Mesendoderm (in vitro differentiated cells): ENCODE results near the gene NIPA2.
A peak's percentile ranks its signal among the peaks of the same experiment; 100 is the strongest.

Experiments used
- DNase-seq: peaks from one replicate; pipeline ENCODE4 v3.0.0; 2013
- H2AK5ac ChIP-seq: 2 replicates; pipeline ENCODE4 v1.6.1; 2013; ENCODE audit warnings: low read length, inconsistent platforms
- H2BK120ac ChIP-seq: 2 replicates; pipeline ENCODE4 v1.6.1; 2013; ENCODE audit warnings: low read depth, mild to moderate bottlenecking, low read length, moderate library complexity, mixed read lengths
- H2BK15ac ChIP-seq: replicated peaks from 2 replicates; pipeline ENCODE4 v1.6.1; 2013; ENCODE audit warnings: low read depth, mild to moderate bottlenecking, moderate library complexity
- H2BK5ac ChIP-seq: 2 replicates; pipeline ENCODE4 v1.6.1; 2013; ENCODE audit warnings: low read length, inconsistent platforms
- H3K18ac ChIP-seq: 2 replicates; pipeline ENCODE4 v1.6.1; 2013; ENCODE audit warnings: mild to moderate bottlenecking, low read length, mixed read lengths
- H3K23ac ChIP-seq: one replicate; pipeline ENCODE4 v1.6.1; 2013; ENCODE audit warnings: low read length
- H3K27ac ChIP-seq: 2 replicates; pipeline ENCODE4 v1.5.1; 2013; ENCODE audit warnings: low read depth, mild to moderate bottlenecking, inconsistent platforms, low read length, moderate library complexity
- H3K27me3 ChIP-seq: 2 replicates; pipeline ENCODE4 v1.6.1; 2013; ENCODE audit warnings: low read length, control low read depth, mild to moderate bottlenecking, inconsistent platforms; ENCODE audit not compliant: insufficient read depth, poor library complexity
- H3K36me3 ChIP-seq: 2 replicates; pipeline ENCODE4 v1.6.1; 2013; ENCODE audit warnings: low read length, inconsistent platforms; ENCODE audit not compliant: control insufficient read depth, insufficient read depth
- H3K4ac ChIP-seq: one replicate; pipeline ENCODE4 v1.6.1; 2013; ENCODE audit warnings: low read depth, mild to moderate bottlenecking, low read length, moderate library complexity
- H3K4me1 ChIP-seq: 2 replicates; pipeline ENCODE4 v1.6.1; 2013; ENCODE audit warnings: low read depth, low read length, inconsistent platforms; ENCODE audit not compliant: control insufficient read depth
- H3K4me2 ChIP-seq: 2 replicates; pipeline ENCODE4 v1.6.1; 2013; ENCODE audit warnings: low read length
- H3K4me3 ChIP-seq: 2 replicates; pipeline ENCODE4 v1.5.1; 2013; ENCODE audit warnings: mild to moderate bottlenecking, low read length
- H3K56ac ChIP-seq: one replicate; pipeline ENCODE4 v1.6.1; 2013; ENCODE audit warnings: low read length
- H3K79me1 ChIP-seq: 2 replicates; pipeline ENCODE4 v1.6.1; 2013; ENCODE audit warnings: low read length, inconsistent platforms
- H3K79me2 ChIP-seq: 2 replicates; pipeline ENCODE4 v1.6.1; 2013; ENCODE audit warnings: mild to moderate bottlenecking, low read length; ENCODE audit not compliant: control insufficient read depth, insufficient read depth
- H3K9ac ChIP-seq: 2 replicates; pipeline ENCODE4 v1.6.1; 2013; ENCODE audit warnings: low read length, inconsistent platforms
- H4K5ac ChIP-seq: one replicate; pipeline ENCODE4 v1.6.1; 2013; ENCODE audit warnings: low read length
- H4K8ac ChIP-seq: one replicate; pipeline ENCODE4 v1.6.1; 2013; ENCODE audit warnings: low read depth, mild to moderate bottlenecking, control low read depth, low read length, moderate library complexity
- WGBS: extraction: QIAGEN DNeasy Blood & Tissue Kit; methylation state at CpG from one replicate; pipeline ENCODE4 v1.1.7; 2013; ENCODE audit warnings: low lambda C conversion rate, missing lambda C conversion rate; ENCODE audit not compliant: insufficient coverage; ENCODE audit errors: extremely low coverage; 5-methylcytosine and 5-hydroxymethylcytosine counted together

Gene NIPA2

DNA sequence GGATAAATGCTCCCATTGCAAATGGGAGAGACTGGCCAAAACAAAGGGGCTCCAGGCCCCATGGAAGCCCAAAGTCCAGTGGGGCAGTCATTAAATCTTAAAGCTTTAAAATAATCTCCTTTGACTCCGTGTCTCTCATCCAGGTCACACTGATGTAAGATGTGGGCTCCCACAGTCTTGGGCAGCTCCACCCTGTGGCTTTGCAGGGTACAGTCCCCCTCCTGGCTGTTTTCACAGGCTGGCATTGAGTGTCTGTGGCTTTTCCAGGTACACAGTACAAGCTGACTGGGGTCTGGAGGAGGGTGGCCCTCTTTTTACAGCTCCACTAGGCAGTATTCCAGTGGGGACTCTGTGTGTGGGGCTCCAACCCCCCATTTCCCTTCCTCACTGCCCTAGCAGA, 45.9 kb downstream of the NIPA2 start:
- Histone ChIP-seq H3K4me2 (no peak overlapping the region), H2AK5ac (no peak overlapping the region), H2BK15ac (no peak overlapping the region), H2BK120ac (no peak overlapping the region), H3K79me2 (no peaks in the 10 kb centered on the region), H3K27ac (no peak overlapping the region), H3K56ac (peak overlapping the region; percentile 15), H4K5ac (no peak overlapping the region), H2BK5ac (no peak overlapping the region), H3K18ac (no peak overlapping the region), H3K4ac (no peak overlapping the region), H4K8ac (no peak overlapping the region), H3K36me3 (peaks cover 3% of the 10 kb centered on the region), H3K27me3 (no peaks in the 10 kb centered on the region), H3K79me1 (no peaks in the 10 kb centered on the region), H3K23ac (no peak overlapping the region), H3K4me1 (no peaks in the 10 kb centered on the region), H3K9ac (no peak overlapping the region), H3K4me3 (no peak overlapping the region)
- no CpG with 5 or more reads among the region's 1 CpG for WGBS
- DNase-seq, result no peak

DNA sequence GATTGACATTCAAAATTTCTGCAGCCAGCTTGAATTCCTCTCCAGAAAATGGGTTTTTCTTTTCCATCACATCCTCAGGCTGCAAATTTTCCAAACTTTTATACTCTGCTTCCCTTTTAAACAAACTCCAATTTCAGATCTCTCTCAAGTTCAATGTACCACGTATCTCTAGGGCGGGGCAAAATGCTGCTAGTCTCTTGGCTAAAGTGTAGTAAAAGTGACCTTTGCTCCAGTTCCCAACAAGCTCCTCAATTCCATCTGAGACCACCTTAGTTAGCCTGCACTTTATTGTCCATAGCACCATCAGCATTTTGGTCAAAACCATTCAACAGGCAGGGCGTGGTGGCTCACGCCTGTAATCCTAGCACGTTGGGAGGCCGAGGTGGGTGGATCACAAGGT, 46.7 kb downstream of the NIPA2 start:
- H3K56ac ChIP-seq, result no peak overlapping the region
- no peak overlapping the region for H2BK5ac ChIP-seq
- no peak overlapping the region for H4K5ac ChIP-seq
- no peaks in the 10 kb centered on the region for H3K79me1 ChIP-seq
- DNase-seq, result no peak
- no CpG with 5 or more reads among the region's 6 CpGs for WGBS
- no peak overlapping the region for H3K27ac ChIP-seq
- no peak overlapping the region for H2BK120ac ChIP-seq
- no peaks in the 10 kb centered on the region for H3K27me3 ChIP-seq
- H3K4me1 ChIP-seq, result no peaks in the 10 kb centered on the region
- no peak overlapping the region for H3K9ac ChIP-seq
- no peak overlapping the region for H2AK5ac ChIP-seq
- H3K4me3 ChIP-seq, result no peak overlapping the region
- H3K4me2 ChIP-seq, result no peak overlapping the region
- H3K18ac ChIP-seq, result no peak overlapping the region
- no peak overlapping the region for H3K4ac ChIP-seq
- H4K8ac ChIP-seq, result no peak overlapping the region
- no peak overlapping the region for H3K23ac ChIP-seq
- H3K36me3 ChIP-seq, result peaks cover 3% of the 10 kb centered on the region
- H2BK15ac ChIP-seq, result no peak overlapping the region
- no peaks in the 10 kb centered on the region for H3K79me2 ChIP-seq

- Histone ChIP-seq H3K36me3 (peaks cover 3% of the 10 kb centered on the region), H2BK5ac (no peak overlapping the region), H3K4me1 (no peaks in the 10 kb centered on the region), H3K4me3 (no peak overlapping the region), H2BK15ac (no peak overlapping the region), H3K79me2 (no peaks in the 10 kb centered on the region), H3K9ac (no peak overlapping the region), H3K56ac (no peak overlapping the region), H2AK5ac (no peak overlapping the region), H3K27me3 (no peaks in the 10 kb centered on the region), H3K18ac (no peak overlapping the region), H3K23ac (no peak overlapping the region), H4K5ac (no peak overlapping the region), H3K4ac (no peak overlapping the region), H2BK120ac (no peak overlapping the region), H3K27ac (no peak overlapping the region), H3K4me2 (no peak overlapping the region), H3K79me1 (no peaks in the 10 kb centered on the region), H4K8ac (no peak overlapping the region)
- DNase-seq, result no peak
- no CpG with 5 or more reads among the region's 14 CpGs for WGBS
These were observed 48.9 kb downstream of the NIPA2 start for GRCh38 chr15:22887157-22887951.

GRCh38 chr15:22888120-22888859, 49.8 kb downstream of the NIPA2 start:
- no CpG with 5 or more reads among the region's 9 CpGs for WGBS
- no peak overlapping the region for H3K18ac ChIP-seq

DNA sequence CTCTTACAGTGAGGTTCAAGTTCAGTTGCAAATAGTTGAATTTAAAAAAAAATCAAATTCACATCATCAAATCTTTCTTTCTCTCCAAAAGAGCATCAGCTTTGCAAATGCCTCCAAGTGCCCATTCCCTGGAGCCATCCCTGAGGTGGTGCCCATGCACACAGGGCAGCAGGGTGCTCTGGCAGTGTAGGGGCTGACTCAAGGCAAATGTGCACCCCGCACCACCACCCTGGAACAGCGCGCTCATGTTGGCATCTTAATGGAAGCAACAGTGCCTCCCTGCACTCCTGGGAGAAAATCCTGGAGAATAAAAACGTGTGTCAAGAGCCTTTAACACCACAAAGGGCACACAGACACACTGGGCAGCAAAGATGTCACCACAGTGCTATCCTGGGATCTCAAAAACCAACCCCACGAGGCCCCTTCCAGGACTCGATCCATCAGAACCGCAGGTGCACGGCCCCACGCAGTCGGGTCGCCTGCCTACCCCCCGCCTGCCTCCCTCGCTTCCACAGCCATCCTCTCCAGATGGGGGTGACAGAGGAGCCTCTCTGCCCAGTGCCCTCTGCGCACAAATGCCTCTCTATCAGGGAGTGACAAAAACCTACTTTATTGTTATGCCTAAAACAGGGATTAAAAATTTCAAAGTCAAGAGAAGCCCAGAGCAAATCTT, 50.8 kb downstream of the NIPA2 start:
- no peak overlapping the region for H2BK15ac ChIP-seq
- H3K79me2 ChIP-seq, result no peaks in the 10 kb centered on the region
- no CpG with 5 or more reads among the region's 14 CpGs for WGBS
- H2AK5ac ChIP-seq, result no peak overlapping the region
- H3K4me2 ChIP-seq, result no peak overlapping the region
- no peak for DNase-seq
- H3K27ac ChIP-seq, result no peak overlapping the region
- no peak overlapping the region for H3K23ac ChIP-seq
- H2BK120ac ChIP-seq, result no peak overlapping the region
- H3K27me3 ChIP-seq, result no peaks in the 10 kb centered on the region
- no peak overlapping the region for H3K4ac ChIP-seq
- H3K18ac ChIP-seq, result no peak overlapping the region
- H3K4me1 ChIP-seq, result no peaks in the 10 kb centered on the region
- no peak overlapping the region for H3K56ac ChIP-seq
- H3K79me1 ChIP-seq, result peaks cover 2% of the 10 kb centered on the region
- no peak overlapping the region for H4K5ac ChIP-seq
- peaks cover 4% of the 10 kb centered on the region for H3K36me3 ChIP-seq
- no peak overlapping the region for H4K8ac ChIP-seq
- H3K9ac ChIP-seq, result no peak overlapping the region
- H2BK5ac ChIP-seq, result no peak overlapping the region
- no peak overlapping the region for H3K4me3 ChIP-seq

More at GRCh38 chr15:22888120-22888859, 49.8 kb downstream of the NIPA2 start:
- H4K5ac ChIP-seq, result no peak overlapping the region
- no peak overlapping the region for H3K4me2 ChIP-seq
- no peak overlapping the region for H3K9ac ChIP-seq
- H3K4ac ChIP-seq, result no peak overlapping the region
- H3K79me2 ChIP-seq, result no peaks in the 10 kb centered on the region
- no peak overlapping the region for H2BK5ac ChIP-seq
- no peak overlapping the region for H2AK5ac ChIP-seq
- no peak overlapping the region for H3K27ac ChIP-seq
- H3K23ac ChIP-seq, result no peak overlapping the region
- H3K4me3 ChIP-seq, result no peak overlapping the region
- H3K36me3 ChIP-seq, result no peaks in the 10 kb centered on the region
- no peaks in the 10 kb centered on the region for H3K79me1 ChIP-seq
- no peak overlapping the region for H2BK120ac ChIP-seq
- H3K4me1 ChIP-seq, result no peaks in the 10 kb centered on the region
- no peak for DNase-seq
- H2BK15ac ChIP-seq, result no peak overlapping the region
- no peak overlapping the region for H3K56ac ChIP-seq
- no peak overlapping the region for H4K8ac ChIP-seq
- H3K27me3 ChIP-seq, result no peaks in the 10 kb centered on the region
